IPS DF 6.9 (cell line): ENCODE measurements around the gene CRTAP.

Experiments used
- DNase-seq: peaks from one replicate; pipeline ENCODE4 v3.0.0-alpha.2; 2013; ENCODE audit warnings: low read depth, low spot score
- H3K27ac ChIP-seq: one replicate; pipeline ENCODE4 v1.5.1; 2013; ENCODE audit warnings: low read length, control low read depth
- H3K27me3 ChIP-seq: 2 replicates; pipeline ENCODE4 v1.6.1; 2013; ENCODE audit warnings: mild to moderate bottlenecking, low read length; ENCODE audit not compliant: control insufficient read depth, insufficient read depth
- H3K36me3 ChIP-seq: 2 replicates; pipeline ENCODE4 v1.6.1; 2013; ENCODE audit warnings: low read length; ENCODE audit not compliant: control insufficient read depth, insufficient read depth
- H3K4me1 ChIP-seq: 2 replicates; pipeline ENCODE4 v1.6.1; 2013; ENCODE audit warnings: low read length; ENCODE audit not compliant: control insufficient read depth, insufficient read depth
- H3K4me3 ChIP-seq: 2 replicates; pipeline ENCODE4 v1.5.1; 2013; ENCODE audit warnings: mild to moderate bottlenecking, low read length
- H3K9me3 ChIP-seq: 2 replicates; pipeline ENCODE4 v1.6.1; 2013; ENCODE audit warnings: low read length, inconsistent platforms; ENCODE audit not compliant: control insufficient read depth, insufficient read depth
- WGBS: extraction: QIAGEN DNeasy Blood & Tissue Kit; methylation state at CpG from one replicate; pipeline ENCODE4 v1.1.7; 2013; ENCODE audit warnings: mixed read lengths, missing lambda C conversion rate; ENCODE audit not compliant: insufficient read length, insufficient coverage; 5-methylcytosine and 5-hydroxymethylcytosine counted together

Gene CRTAP

DNA sequence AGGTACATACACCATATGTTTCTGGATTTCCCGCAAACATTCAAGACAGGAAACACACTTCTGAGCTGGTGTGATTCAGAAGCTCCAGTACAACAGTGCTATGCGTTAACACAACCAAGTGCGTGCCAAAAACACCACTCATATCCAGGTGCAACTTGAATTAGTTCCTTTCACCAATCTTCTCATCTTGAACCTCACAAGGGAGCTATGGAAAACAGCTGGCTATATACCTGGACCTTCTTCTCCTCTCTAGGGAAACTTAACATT, 73.5 kb downstream of the CRTAP start:
- Histone ChIP-seq H3K9me3 (no peaks in the 10 kb centered on the region), H3K4me1 (no peaks in the 10 kb centered on the region), H3K27ac (no peak overlapping the region), H3K27me3 (no peaks in the 10 kb centered on the region), H3K4me3 (no peak overlapping the region), H3K36me3 (no peaks in the 10 kb centered on the region)
- no peak for DNase-seq
- no CpG with 5 or more reads among the region's 3 CpGs for WGBS

DNA sequence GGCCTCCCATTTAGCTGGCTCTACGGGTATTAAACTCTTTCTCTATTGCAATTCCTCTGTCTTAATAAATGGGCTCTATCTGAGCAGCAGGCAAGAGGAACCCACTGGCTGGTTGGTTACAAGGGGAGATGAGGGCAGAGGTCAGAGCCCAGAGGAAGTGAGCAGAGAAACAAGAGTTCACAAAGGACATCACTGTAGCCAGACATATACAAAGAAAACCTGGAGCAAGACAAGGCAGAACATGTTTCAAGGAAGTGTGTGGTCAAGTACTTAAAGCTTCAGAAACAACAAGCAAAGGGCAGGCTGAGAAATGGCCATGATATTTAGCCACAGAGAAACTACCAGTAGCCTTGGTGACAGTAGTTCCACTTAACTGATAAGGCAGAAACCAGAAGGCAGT, 80.5 kb downstream of the CRTAP start:
- Histone ChIP-seq H3K4me1 (no peaks in the 10 kb centered on the region), H3K27ac (no peak overlapping the region), H3K27me3 (no peaks in the 10 kb centered on the region), H3K36me3 (no peaks in the 10 kb centered on the region), H3K9me3 (no peaks in the 10 kb centered on the region), H3K4me3 (no peak overlapping the region)
- no peak for DNase-seq
- WGBS = no CpG with 5 or more reads among the region's 1 CpG

DNA sequence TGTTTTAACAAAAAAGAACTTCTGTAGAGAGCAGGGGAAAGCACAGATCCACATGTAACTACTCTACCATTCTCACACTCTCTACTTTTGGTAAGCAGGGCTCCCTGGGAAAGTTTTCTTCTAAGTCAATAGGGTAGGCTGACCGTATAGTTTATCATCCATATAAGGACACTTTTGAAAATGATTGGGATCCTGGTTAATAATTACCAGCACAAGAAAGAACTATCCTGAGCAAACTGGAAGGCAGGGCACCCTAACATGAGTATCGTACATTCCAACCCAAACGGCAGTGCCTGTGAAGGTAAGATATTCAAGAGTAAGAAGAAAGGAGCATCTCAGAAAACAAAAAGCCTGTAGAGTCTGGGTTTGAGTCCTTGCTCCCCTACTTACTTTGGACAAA, 82.7 kb downstream of the CRTAP start:
- WGBS = no CpG with 5 or more reads among the region's 3 CpGs
- Histone ChIP-seq H3K27me3 (no peaks in the 10 kb centered on the region), H3K36me3 (no peaks in the 10 kb centered on the region), H3K9me3 (no peaks in the 10 kb centered on the region), H3K4me3 (no peak overlapping the region), H3K27ac (no peak overlapping the region), H3K4me1 (no peaks in the 10 kb centered on the region)
- no peak for DNase-seq
